ENCODE data around the gene TMTC2.
A peak's percentile ranks its signal among the peaks of the same experiment; 100 is the strongest.

The TMTC2 gene

DNA sequence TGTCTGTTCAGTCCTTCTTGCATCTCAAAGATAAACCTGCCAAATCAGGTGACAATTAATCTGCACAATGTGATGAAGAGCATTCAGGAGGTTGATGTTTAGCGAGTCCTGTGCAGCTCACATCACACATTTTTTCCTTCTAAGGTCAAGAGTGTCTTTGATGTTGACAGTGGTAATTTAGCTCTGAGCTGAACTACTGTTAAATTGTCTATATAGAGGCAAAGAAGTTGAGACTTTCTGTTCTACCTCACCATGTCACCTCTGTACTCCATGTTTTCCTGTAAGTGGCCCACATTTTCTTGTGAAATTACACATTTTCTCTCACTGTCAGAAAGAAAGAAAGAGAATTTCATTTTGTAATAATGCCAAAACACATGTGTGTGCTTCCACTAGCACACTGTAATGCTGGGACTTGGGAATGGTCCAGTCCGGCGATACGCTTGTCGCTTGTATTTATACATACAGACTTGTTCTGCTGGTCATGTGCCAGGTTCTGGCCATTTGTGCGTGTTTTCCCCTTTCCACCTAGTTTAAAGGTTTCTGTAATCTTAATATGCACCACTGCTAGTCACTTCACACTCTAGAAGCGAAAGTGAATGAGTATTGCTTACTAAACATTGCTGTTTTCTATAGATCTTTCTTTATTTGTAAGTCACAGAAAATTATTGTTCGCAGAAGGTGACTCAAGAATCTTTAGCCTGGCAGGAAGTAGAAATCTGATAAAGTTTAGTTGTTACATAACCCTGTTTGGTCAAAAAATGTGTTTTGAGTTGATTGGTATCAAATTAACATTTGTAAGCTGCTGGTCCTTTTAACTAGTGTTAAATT lies 328.9 kb downstream of the TMTC2 start:
- DNase-seq (ENCODE audit: low read depth) = no peak

GRCh38 chr12:83016218-83016835 lies 329.6 kb downstream of the TMTC2 start:
- DNase-seq (ENCODE audit: low read depth) = peak; percentile 97

- no peak for DNase-seq (ENCODE audit: low read depth)
These were observed 330.3 kb downstream of the TMTC2 start for GRCh38 chr12:83016991-83017390.

DNA sequence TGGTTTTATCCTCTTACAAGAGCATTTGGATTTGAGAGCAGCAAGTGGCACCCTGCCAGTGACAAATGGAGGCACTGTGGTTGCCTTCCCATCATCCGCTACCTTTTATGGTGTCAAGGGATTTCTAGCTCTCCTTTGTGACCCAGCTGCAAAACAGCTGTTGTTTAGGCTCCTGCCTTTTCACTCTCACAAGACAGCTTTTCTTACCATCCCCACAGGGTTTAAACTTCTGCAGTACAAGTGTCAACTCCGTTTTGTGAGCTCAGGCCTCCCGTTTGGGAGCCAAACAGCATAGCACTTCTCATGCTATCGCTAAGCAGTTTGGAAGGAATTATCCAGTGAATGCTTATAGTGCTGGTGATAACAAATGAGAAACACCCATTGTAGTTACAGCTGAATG lies 331.4 kb downstream of the TMTC2 start:
- no peak for DNase-seq (ENCODE audit: low read depth)

- no peak for DNase-seq (ENCODE audit: low read depth)
These were observed 340.5 kb downstream of the TMTC2 start for GRCh38 chr12:83027021-83027723.

GRCh38 chr12:83031196-83031595 lies 344.5 kb downstream of the TMTC2 start:
- DNase-seq (ENCODE audit: low read depth) = no peak

DNA sequence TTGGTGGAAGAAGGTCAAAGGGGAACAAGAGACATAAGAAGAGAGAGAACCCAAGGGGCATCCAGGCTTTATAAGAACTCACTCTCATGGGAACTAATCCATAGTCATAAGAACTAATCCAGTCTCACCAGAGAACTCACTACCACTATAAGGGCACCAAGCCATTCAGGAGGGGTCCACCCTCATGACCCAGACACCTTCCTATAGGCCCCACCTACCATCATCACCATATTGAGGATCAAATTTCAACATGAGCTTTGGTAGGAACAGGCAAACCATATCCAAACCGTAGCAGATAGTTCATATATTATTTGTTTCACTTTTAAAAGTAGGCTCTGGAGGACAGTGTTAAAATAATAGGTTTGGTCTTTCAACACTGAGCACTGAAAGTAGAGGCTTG lies 350.1 kb downstream of the TMTC2 start:
- no peak for DNase-seq (ENCODE audit: low read depth)

DNA sequence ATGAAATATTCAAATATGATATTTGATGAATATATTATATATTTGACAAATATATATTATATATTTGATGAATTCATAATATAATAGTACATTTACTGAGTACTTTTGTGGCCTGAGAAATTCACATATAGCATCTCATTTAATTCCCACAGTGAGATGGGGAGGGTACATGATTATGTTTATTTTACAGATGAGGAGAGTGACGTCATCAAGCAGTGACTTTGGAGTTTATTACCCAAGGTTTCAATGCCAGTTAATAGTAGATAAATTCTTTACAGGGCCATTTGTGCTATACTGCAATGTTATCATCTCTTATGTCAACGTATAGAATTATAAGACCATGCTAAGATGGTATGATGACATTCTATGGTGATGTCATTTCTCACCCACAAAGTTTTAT lies 352.7 kb downstream of the TMTC2 start:
- no peak for DNase-seq (ENCODE audit: low read depth)

GRCh38 chr12:83040339-83040738 lies 353.6 kb downstream of the TMTC2 start:
- no peak for DNase-seq (ENCODE audit: low read depth)

DNA sequence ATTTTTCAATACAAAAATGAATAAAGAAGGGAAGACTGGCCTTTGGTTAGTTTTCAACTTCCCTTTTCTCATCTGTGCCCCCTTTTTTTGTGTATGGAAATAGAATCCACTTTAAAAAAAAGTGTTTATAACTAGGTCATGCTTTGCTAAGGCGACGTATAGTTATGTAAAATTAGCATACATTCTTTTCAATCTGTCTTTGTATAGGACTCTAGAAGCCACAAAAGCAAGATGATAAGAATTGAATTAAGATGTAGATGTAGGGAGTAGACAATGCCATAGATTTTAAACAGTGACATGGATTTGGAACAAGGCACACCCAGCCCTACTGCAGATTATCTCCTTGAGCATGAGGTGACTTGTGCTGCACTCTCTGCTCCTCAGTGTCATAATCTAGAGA lies 354.3 kb downstream of the TMTC2 start:
- DNase-seq (ENCODE audit: low read depth) = no peak

GRCh38 chr12:83042441-83043200 lies 355.9 kb downstream of the TMTC2 start:
- peak; percentile 90 for DNase-seq (ENCODE audit: low read depth)

DNA sequence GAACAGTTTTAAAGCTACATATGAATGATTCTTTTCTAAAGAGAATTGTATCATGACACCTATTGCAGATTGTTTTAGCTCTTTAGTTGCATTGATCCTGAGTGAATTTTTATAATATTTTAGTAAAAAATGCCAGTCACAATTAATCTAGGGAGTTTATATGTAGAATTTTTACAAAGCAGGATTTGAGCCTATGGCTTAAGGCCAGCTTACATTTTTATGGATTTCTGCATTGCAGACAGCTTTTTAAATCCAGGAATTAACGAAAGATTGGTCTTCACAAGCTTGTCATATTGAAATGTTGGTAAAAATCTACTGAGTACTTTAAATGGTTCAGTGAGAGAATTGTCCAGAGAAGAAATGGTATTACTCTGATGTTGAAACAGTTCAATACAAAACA lies 358.0 kb downstream of the TMTC2 start:
- no peak for DNase-seq (ENCODE audit: low read depth)

DNA sequence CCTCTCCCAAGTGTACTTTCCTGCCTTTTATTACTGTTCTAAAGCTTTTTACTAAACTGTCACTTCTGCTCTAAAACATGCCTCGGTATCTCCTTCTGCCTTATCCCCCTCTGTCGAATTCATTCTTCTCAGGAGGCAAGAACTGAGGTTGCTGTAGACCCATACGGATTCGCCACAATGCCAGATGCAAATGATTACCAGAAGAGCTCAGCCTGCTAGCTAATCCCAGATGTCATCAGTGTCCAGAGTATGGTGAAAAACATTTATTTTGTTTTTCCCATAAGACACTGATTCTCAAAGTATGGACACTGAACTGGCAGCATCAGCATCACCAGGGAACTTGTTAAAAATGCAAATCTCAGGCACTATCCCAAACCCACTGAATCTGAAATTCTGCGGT lies 359.3 kb downstream of the TMTC2 start:
- DNase-seq (ENCODE audit: low read depth) = no peak

- no peak for DNase-seq (ENCODE audit: low read depth)
These were observed 362.6 kb downstream of the TMTC2 start for GRCh38 chr12:83049306-83049705.

DNA sequence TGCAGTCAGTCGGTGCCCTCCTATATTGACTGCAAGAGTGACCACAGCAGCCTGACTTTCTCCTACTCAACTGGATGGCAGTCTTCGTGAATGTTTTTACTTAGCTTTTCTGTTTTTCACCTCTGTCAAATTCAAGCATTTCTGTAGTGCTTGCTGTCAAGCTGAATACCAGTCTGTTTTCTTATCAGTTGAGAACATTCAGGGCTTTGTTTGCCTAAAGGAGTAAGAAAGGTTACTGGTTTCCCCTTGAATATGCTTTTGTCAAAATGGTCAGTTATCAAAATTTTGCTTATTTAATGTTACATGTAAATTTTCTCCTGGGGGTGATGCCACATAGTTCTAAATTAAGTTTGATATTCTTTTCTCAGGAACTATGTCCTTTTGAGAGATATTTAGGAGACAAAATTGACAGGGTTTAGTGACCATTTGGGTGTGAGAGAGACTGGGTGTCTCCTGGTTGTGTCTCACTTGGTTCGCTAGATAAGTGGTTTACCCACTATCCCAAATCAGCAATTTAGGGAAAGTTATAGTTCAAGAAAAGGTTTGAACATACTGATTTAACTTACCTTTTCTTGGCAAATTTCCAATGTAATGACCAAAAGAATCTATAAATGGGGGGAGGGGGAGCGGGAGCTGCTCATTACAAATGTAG lies 366.3 kb downstream of the TMTC2 start:
- DNase-seq (ENCODE audit: low read depth) = no peak

GRCh38 chr12:83057436-83057835 lies 370.7 kb downstream of the TMTC2 start:
- DNase-seq (ENCODE audit: low read depth) = no peak

DNA sequence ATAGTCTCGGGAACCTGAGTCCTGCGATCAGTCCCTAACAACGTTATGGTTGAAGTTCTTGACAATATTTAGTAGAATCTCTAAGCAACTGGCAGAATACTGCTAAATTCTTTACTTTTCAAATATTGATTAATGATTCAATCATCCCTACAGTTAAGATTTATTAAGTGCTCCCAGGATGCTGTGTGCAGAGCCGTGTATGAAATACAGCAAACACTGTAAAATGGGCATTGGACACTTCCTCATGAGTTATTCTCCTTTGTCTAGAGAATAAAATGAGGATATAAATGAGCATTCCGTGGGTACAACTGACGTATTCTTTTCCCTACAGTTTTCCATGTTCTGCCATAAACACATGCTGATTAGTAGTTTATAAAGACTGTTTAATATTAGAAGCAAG lies 372.4 kb downstream of the TMTC2 start:
- DNase-seq (ENCODE audit: low read depth) = no peak

DNA sequence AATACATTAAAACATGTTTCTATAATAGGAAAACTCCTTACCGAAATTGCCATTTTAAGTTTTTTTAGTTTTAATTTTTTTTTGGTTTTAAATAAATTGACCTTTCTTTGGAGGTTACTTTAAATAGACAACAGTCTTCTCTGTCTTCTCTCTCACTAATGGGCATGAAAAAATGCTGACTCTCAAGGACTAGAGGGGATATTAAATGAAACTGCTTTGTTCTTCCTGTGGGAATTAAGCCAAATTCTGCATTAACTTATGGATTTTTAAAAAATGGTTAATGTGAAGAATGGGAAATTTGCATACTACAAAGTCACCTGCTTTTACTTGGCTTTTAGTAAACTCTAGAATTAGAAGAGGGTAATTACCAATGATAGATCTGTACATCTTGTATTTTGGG lies 378.9 kb downstream of the TMTC2 start:
- no peak for DNase-seq (ENCODE audit: low read depth)

DNA sequence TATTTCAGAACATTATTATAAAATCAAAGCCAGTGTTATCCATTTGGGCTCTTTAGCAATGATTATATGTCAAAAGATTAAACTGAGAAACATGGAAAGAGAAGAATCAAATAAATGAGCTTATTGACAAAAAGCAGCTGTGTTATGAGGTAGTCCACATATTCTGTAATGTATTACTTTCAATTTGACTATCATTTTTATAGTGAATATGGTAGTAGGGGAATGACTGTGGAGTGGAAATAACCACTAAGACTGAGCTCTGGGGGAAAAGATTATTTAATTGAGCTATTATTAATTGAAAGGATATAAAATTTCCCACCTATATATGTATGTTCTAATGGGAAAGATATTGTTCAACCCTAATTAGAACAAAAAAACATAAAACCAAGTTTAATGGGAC lies 381.3 kb downstream of the TMTC2 start:
- DNase-seq (ENCODE audit: low read depth) = no peak

GRCh38 chr12:83074358-83074894 lies 387.7 kb downstream of the TMTC2 start:
- DNase-seq (ENCODE audit: low read depth) = no peak

DNA sequence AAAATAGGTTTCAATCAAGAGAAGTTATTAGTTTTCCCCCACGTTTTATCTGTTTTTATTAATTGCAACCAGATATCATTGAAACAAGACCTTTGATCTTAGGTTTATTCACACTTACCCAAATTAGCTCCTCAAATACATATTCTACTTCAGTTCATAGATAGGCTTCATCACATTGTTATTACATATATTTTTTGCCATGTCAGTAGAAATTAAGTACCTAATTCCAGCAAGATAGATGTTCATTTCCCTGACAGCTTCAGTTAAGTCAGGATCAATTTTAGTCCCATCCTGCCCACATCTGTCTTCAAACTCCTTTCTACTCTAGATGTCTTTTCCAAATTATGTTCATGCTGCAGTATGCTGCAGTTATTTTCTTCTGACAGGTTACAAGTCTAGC lies 388.8 kb downstream of the TMTC2 start:
- DNase-seq (ENCODE audit: low read depth) = no peak

DNA sequence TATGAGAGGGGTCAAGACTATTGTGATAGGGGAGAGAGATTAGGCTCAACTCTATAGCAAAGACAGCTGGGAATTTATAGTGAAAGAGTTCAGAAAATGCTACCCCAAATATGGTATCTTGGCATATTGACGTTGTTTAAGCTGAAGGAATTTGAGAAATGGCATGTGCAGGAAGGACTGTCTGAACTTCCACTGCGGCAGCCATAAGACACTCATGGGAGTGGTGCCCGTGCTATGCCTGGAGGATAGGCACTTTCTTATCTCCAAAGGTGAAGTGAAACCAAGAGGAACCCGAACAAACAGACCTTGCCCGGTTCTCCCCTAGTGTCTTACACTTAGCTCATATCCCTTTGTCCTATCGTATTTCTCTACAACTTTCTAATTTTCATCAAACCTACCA lies 390.3 kb downstream of the TMTC2 start:
- no peak for DNase-seq (ENCODE audit: low read depth)
